WTC11 (cell line): ENCODE measurements around the gene SP3.

Experiments
- ETV6 ChIP-seq: sonication (generic); formaldehyde crosslinking; IDR thresholded peaks from 2 replicates; pipeline ENCODE4 v1.8.1; 2022; ENCODE audit warnings: mild to moderate bottlenecking, missing genetic modification reagents
- NR2C2 ChIP-seq: sonication (generic); formaldehyde crosslinking; IDR thresholded peaks from 2 replicates; pipeline ENCODE4 v1.8.0; 2022; ENCODE audit warnings: mild to moderate bottlenecking, missing genetic modification reagents
- TF ChIP-seq, protein P1 (sequence below): fragments of 200-600 bp; IDR thresholded peaks from 2 replicates; pipeline ENCODE4 v1.8.0; 2022; ENCODE audit warnings: antibody characterized with exemption

DNA sequence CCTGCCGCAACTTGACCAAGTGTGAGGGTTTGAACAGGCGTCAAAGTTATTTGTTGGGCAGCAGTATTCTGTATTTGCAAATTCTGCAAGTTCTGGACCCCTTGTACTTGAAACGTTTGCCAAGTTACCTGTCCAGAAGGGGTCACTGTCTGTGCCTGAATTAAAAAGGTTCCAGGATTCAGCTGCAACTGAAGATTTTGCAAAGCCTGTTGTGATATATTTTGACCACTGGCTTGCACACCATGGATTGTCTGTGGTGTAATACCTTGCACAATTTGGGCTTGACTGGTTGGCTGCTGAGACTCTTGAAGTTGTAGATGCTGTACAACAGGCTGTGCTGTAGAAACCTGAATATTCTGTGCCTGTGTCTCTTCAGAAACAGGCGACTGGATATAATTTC, 10.2 kb downstream of the SP3 start:
- TF ChIP-seq, protein P1, sequence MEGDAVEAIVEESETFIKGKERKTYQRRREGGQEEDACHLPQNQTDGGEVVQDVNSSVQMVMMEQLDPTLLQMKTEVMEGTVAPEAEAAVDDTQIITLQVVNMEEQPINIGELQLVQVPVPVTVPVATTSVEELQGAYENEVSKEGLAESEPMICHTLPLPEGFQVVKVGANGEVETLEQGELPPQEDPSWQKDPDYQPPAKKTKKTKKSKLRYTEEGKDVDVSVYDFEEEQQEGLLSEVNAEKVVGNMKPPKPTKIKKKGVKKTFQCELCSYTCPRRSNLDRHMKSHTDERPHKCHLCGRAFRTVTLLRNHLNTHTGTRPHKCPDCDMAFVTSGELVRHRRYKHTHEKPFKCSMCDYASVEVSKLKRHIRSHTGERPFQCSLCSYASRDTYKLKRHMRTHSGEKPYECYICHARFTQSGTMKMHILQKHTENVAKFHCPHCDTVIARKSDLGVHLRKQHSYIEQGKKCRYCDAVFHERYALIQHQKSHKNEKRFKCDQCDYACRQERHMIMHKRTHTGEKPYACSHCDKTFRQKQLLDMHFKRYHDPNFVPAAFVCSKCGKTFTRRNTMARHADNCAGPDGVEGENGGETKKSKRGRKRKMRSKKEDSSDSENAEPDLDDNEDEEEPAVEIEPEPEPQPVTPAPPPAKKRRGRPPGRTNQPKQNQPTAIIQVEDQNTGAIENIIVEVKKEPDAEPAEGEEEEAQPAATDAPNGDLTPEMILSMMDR: no peak
- TF ChIP-seq NR2C2 (CRISPR knock-in tag) (no peak), ETV6 (CRISPR knock-in tag) (no peak)
